Activated naive CD8-positive, alpha-beta T cell (primary cell): ENCODE data around the gene DNPH1.

ENCODE experiments used
- H3K27ac Mint-ChIP-seq: one replicate; pipeline ENCODE4 v1.8.0; 2021; ENCODE audit warnings: mixed read lengths
- H3K27me3 Mint-ChIP-seq: one replicate; pipeline ENCODE4 v1.8.0; 2021; ENCODE audit warnings: mixed read lengths
- H3K36me3 Mint-ChIP-seq: one replicate; pipeline ENCODE4 v1.8.0; 2021; ENCODE audit warnings: mixed read lengths
- H3K4me1 Mint-ChIP-seq: one replicate; pipeline ENCODE4 v1.8.0; 2021; ENCODE audit warnings: low read depth, mixed read lengths
- H3K4me3 Mint-ChIP-seq: one replicate; pipeline ENCODE4 v1.8.0; 2021; ENCODE audit warnings: mild to moderate bottlenecking, mixed read lengths
- H3K9me3 Mint-ChIP-seq: one replicate; pipeline ENCODE4 v1.8.0; 2021; ENCODE audit warnings: low read depth, mixed read lengths

The DNPH1 gene

DNA sequence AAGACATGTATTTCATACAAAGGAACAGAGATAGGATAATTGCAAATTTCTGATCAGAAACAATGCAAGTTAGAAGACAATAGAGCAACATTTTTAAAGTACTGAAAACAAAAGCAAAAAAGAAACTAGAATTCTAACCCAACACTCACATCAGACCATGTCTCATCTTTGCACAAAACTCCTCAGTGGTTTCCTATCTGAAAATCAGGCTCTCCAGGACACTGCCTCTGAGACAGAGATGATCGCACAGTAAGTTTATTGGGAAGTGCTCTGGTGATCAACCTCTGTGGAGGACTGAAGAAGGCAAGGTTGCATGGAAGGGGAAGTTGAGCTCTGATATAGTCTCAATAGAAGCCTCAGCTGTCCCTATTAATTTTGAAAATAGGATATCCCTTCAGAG, 11.7 kb upstream of the DNPH1 start:
- no peaks in the 10 kb centered on the region for H3K9me3 Mint-ChIP-seq
- H3K27me3 Mint-ChIP-seq: peaks cover 18% of the 10 kb centered on the region
- H3K36me3 Mint-ChIP-seq: peaks cover 4% of the 10 kb centered on the region
- H3K27ac Mint-ChIP-seq: no peak overlapping the region
- no peak overlapping the region for H3K4me3 Mint-ChIP-seq
- no peaks in the 10 kb centered on the region for H3K4me1 Mint-ChIP-seq

DNA sequence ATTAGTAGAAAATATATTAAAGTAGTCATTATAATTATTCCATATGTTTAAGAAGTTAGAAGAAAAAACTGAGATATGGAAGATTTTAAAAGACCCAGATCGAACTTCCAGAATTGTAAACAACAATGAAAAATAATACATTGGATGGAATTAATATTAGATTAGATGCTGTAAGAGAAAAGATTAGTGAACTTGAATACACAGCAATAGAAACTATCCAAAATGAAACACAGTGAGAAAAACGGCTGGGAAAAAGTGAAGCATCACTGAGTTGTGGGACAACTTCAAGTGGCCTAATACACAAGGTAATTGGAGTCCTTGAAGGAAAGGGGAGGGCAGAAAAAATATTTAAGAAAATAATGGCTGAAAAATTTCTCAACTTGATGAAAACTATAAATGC, 9.8 kb upstream of the DNPH1 start:
- Mint-ChIP-seq H3K4me3 (no peak overlapping the region), H3K27ac (no peak overlapping the region), H3K36me3 (peaks cover 4% of the 10 kb centered on the region), H3K9me3 (no peaks in the 10 kb centered on the region), H3K4me1 (no peaks in the 10 kb centered on the region), H3K27me3 (peaks cover 18% of the 10 kb centered on the region)

DNA sequence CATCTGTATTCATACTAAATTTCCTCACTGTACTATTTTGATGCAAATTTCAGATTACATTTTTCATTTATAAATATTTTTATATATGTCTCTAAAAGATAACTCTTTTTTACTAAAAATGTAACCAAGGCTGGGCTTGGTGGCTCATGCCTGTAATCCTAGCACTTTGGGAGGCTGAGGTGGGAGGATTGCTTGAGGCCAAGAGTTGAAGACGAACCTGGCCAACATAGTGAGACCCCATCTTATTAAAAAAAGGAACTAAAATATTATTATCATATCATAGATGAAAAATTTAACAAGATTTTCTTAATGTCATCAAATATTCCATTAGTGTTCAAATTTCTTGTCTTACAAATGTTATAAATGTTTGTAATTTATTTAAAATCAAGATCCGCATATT, 6.6 kb upstream of the DNPH1 start:
- Mint-ChIP-seq H3K4me3 (no peak overlapping the region), H3K36me3 (peaks cover 4% of the 10 kb centered on the region), H3K27ac (no peak overlapping the region), H3K4me1 (no peaks in the 10 kb centered on the region), H3K27me3 (peaks cover 9% of the 10 kb centered on the region), H3K9me3 (no peaks in the 10 kb centered on the region)

DNA sequence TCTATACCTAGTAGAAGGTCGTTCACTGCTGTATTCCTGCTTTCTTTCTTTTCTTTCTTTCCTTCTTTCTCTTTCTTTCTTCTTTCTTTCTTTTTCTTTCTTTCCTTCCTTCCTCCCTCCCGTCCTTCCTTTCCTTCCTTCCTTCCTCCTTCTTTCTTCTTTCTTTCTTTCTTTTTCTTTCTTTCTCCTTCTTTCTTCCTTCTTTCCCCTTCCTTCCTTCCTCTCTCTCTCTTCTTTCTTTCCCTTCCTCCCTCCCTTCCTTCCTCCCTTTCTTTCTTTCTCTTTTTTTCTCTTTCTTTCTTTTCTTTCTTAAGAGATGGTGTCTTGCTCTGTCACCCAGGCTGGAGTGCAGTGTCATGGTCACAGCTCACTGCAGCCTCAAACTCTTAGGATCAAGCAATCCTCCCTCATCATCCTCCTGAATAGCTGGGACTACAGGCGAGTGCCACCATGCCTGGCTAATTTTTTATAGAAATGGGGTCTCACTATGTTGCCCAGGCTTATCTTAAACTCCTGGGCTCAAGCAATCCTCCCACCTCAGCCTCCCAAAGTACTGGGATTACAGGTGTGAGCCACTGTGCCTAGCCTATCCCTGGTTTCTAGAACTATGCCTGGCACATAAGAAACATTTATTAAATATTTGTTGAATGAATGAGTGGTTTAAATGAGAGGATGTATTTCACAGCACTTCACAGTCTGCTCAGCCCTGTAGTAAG, 2.6 kb upstream of the DNPH1 start:
- no peaks in the 10 kb centered on the region for H3K9me3 Mint-ChIP-seq
- H3K4me3 Mint-ChIP-seq: peak overlapping the region; percentile 25
- H3K27me3 Mint-ChIP-seq: peaks cover 2% of the 10 kb centered on the region
- H3K27ac Mint-ChIP-seq: no peak overlapping the region
- peaks cover 18% of the 10 kb centered on the region for H3K4me1 Mint-ChIP-seq
- no peaks in the 10 kb centered on the region for H3K36me3 Mint-ChIP-seq

DNA sequence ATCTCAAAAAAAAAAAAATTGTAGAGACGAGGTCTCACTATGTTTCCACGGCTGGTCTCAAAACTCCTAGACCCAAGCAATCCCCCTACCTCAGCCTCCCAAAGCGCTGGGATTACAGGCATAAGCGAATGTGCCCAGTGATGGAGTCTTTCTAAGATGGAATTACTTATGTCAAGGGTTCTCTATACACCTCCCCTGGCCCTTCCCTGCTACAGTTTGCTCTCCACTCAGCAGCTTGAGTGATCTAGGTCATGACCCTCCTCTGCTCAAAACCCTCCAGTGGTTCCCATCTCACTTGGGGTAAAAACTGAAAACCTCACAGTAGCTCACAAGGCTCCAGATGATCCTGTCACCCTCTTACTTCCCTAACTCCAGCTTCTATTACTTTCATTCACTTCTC, 1.8 kb upstream of the DNPH1 start:
- Mint-ChIP-seq H3K4me3 (peak overlapping the region; percentile 25), H3K36me3 (peaks cover 4% of the 10 kb centered on the region), H3K9me3 (no peaks in the 10 kb centered on the region), H3K27ac (no peak overlapping the region), H3K4me1 (peaks cover 26% of the 10 kb centered on the region), H3K27me3 (no peaks in the 10 kb centered on the region)

DNA sequence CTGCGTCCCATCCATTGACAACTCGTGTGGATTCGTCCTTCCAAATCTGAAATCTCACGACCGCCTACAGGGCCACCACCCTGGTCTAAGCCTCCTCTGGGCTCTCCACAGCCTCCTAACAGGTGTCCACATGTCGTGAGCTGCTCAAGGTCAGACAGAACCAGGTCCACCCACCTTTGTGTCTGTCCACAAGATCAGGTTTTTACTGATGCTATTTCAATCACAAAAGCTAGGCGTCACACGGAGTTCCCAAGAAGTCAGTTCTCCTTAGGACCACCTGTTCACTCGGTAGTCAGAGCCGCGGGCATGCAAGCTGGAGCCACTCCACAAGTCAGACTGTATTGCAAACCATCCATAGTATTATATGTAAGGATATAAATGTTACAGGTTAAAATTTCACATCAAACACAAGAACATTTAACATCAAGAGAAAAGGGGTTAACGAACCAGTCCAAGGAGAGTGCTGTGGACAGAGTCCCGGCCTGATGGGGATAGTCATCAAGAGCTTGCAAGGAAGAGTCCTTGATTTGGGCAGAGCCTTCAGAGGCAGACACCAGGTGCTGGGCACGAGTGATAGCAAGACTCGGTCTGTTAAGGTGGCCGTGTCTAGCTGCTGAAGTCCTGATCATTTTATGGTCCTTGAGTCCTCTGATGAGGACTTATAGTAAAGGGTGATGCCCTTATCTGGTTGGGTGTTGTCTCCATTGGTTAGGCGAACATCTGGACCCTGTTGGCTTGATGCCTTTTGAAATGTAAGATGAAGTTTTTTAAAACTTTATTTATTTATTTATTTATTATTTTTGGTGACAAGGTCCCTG, 731 bp upstream of the DNPH1 start:
- H3K27me3 Mint-ChIP-seq: no peaks in the 10 kb centered on the region
- peak overlapping the region; percentile 95 for H3K27ac Mint-ChIP-seq
- H3K9me3 Mint-ChIP-seq: no peaks in the 10 kb centered on the region
- H3K4me1 Mint-ChIP-seq: peaks cover 36% of the 10 kb centered on the region
- H3K36me3 Mint-ChIP-seq: peaks cover 8% of the 10 kb centered on the region
- peak overlapping the region; percentile 88 for H3K4me3 Mint-ChIP-seq

DNA sequence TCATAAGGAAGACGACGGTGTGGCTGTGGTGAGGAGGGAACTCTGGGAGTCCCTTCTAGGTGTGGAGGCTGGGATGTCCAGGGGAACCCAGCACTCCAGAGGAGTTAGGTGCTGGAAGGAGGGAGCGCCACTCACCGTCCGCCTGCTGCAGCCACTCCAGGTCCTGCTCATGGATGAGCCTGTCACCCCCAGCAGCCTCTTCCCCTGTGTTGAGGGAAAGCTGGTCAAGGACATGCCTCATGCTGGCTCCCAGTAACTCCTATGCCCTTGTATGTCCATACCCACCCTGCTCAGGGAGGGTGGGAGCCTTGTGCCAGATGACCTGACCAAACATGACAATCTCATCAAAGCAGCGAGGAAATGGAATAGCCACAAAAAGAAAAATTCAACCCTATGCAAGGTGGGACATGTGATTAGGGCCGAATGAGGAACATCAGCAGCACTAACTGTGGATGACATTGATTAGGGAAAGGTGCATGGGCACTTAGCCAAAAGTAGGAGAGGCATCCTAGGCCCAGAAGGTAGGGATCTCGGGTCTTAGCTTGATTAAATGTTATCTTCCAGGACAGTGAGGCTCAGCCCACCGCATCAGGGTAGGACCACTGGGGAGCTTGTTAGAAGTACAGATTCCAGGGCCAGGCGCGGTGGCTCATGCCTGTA, 3.0 kb downstream of the DNPH1 start:
- Mint-ChIP-seq H3K9me3 (no peaks in the 10 kb centered on the region), H3K4me3 (peak overlapping the region; percentile 69), H3K27ac (peak overlapping the region; percentile 100), H3K27me3 (no peaks in the 10 kb centered on the region), H3K36me3 (peaks cover 13% of the 10 kb centered on the region), H3K4me1 (peaks cover 65% of the 10 kb centered on the region)

DNA sequence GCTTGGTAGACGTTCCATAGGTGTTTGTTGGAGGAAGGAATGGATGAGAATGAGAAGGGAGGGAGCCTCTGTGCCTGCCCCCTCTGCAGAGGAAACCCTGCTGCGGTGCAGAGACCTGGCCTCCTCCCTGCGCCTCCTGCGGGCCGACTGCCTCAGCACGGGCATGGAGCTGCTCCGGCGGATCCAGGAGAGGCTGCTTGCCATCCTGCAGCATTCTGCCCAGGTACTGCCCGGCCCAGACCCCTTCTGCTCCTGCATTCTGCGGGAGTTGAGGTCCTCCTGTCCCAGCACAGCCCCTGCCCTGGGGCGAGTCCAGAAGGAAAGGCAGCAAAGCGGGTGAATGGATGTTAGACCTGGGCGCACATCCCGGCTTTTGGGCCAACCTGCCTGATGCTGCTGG, 6.1 kb downstream of the DNPH1 start:
- Mint-ChIP-seq H3K9me3 (no peaks in the 10 kb centered on the region), H3K36me3 (peaks cover 13% of the 10 kb centered on the region), H3K27me3 (no peaks in the 10 kb centered on the region), H3K4me3 (peak overlapping the region; percentile 60), H3K27ac (peak overlapping the region; percentile 100), H3K4me1 (peaks cover 60% of the 10 kb centered on the region)

DNA sequence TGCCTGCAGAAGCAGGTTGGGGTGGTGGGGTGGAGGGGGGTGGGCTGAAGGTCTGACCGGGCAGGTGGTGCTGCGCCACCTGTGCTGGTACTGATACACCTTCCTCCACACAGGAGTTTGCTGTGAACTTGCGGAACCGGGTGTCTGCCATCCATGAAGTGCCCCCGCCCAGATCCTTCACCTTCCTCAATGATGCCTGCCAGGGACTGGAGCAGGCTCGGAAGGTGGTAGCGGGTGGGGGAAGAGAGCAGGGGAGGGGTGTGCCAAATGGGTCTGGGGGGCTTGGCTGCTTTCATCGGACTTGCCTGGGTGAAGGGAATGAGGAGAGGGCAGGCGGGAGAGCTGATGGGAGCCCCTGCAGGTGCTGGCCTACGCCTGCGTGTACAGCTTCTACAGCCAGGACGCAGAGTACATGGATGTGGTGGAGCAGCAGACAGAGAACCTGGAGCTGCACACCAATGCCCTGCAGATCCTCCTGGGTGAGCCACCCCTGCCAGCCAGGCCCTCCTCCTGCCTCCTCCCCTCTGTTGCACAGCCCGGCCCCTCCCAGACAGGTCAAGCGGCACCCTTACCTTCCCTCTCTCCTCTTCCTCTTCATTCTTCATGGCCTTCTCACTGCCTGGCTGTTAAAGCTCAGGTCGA, 6.7 kb downstream of the DNPH1 start:
- H3K4me3 Mint-ChIP-seq: peak overlapping the region; percentile 60
- H3K9me3 Mint-ChIP-seq: no peaks in the 10 kb centered on the region
- peak overlapping the region; percentile 100 for H3K27ac Mint-ChIP-seq
- H3K4me1 Mint-ChIP-seq: peaks cover 53% of the 10 kb centered on the region
- no peaks in the 10 kb centered on the region for H3K27me3 Mint-ChIP-seq
- peaks cover 14% of the 10 kb centered on the region for H3K36me3 Mint-ChIP-seq

DNA sequence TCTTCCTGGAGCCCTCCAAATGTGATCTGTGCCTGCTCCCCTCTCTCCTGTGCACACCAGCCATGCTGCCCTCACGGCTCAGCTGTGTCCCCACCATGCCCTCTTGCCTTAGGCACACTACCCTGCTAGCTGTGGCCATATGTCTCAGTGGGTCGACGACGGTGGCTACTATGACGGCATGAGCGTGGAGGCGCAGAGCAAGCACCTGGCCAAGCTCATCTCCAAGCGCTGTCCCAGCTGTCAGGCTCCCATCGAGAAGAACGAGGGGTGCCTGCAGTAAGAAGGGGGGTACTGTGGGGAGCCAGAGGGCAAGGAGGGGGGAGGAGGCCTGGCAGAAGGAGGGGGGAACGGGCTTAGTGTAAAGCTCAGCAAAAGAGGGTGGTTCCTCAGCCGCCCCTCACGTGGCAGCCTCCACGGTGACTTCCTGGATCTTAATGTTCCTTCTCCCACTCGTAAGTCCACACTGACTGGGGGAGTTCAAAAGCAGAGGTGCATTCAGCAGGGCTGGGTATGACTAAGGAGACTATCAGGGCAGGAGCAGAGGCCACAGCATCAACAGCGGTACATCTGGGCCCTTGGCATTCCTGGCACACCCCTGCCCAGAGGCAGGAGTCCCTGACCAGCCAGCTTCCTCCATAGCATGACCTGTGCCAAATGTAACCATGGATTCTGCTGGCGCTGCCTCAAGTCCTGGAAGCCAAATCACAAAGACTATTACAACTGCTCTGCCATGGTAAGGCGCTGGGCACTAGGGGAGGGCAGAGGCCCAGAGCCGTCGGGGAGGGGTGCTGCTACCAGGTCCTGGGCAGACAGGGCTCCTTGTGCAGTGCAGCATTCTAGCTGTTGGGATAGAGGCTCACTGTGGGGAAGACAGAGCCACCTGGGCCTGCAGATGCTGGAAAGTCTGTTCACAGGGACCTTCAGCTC, 8.0 kb downstream of the DNPH1 start:
- H3K4me3 Mint-ChIP-seq: peak overlapping the region; percentile 4
- peak overlapping the region; percentile 89 for H3K27ac Mint-ChIP-seq
- no peaks in the 10 kb centered on the region for H3K27me3 Mint-ChIP-seq
- H3K4me1 Mint-ChIP-seq: peaks cover 46% of the 10 kb centered on the region
- H3K9me3 Mint-ChIP-seq: no peaks in the 10 kb centered on the region
- peaks cover 16% of the 10 kb centered on the region for H3K36me3 Mint-ChIP-seq

DNA sequence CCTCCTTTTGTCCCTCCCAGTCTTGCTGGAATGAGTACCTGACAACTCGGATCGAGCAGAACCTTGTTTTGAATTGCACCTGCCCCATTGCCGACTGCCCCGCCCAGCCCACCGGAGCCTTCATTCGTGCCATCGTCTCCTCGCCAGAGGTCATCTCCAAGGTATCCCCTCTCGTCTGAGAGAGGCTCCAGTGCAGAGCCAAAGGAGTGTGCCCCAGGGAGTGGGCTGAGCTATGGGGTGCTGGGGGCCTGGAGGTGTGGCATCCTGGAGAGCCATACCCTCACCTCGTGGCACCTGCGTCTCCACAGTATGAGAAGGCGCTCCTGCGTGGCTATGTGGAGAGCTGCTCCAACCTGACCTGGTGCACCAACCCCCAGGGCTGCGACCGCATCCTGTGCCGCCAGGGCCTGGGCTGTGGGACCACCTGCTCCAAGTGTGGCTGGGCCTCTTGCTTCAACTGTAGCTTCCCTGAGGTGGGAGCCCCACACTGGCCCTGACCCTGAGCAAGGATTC, 8.8 kb downstream of the DNPH1 start:
- Mint-ChIP-seq H3K27ac (peak overlapping the region; percentile 72), H3K36me3 (peaks cover 15% of the 10 kb centered on the region), H3K4me3 (no peak overlapping the region), H3K4me1 (peaks cover 38% of the 10 kb centered on the region), H3K27me3 (no peaks in the 10 kb centered on the region), H3K9me3 (no peaks in the 10 kb centered on the region)

DNA sequence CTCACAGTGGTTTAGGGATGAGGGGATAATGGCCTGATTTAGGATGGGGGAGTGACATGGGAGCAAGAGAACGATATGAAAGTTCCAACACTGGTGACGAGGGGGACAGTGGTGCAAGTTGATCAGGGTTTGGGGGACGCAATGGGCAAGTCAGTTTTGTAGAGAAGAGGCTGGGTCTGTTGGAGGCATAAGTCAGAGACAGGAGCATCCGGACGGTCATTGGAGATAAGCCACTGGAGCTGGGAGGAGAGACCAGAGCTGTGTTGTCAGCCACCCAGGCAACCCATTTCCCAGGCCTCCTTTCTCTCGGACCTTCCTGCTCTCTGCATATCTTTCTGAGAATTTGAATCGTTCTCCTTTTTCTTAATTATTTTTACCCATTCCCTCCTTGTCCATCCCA, 9.5 kb downstream of the DNPH1 start:
- Mint-ChIP-seq H3K27ac (peak overlapping the region; percentile 41), H3K27me3 (no peaks in the 10 kb centered on the region), H3K4me3 (no peak overlapping the region), H3K4me1 (peaks cover 34% of the 10 kb centered on the region), H3K36me3 (peaks cover 12% of the 10 kb centered on the region), H3K9me3 (no peaks in the 10 kb centered on the region)

DNA sequence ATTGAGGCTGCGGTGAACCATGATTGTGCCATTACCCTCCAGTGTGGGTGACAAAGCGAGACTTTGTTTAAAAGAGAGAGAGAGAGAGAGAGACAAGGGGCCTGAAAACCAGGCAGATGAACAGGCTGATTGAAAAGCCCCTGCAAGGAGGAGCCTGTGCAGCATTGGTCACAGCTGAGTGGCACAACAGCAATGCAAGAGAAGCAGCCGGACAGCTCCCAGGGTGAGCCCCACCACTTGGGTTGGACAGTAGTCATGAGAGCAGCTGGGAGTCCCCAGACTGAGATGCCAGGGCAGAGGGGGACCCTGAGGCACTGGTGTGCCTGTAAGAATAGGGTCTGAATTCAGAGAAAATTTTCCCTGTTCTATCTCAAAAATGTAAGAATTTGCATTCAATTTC, 10.2 kb downstream of the DNPH1 start:
- peaks cover 27% of the 10 kb centered on the region for H3K4me1 Mint-ChIP-seq
- H3K9me3 Mint-ChIP-seq: no peaks in the 10 kb centered on the region
- H3K36me3 Mint-ChIP-seq: peaks cover 9% of the 10 kb centered on the region
- no peaks in the 10 kb centered on the region for H3K27me3 Mint-ChIP-seq
- H3K4me3 Mint-ChIP-seq: no peak overlapping the region
- peak overlapping the region; percentile 41 for H3K27ac Mint-ChIP-seq

DNA sequence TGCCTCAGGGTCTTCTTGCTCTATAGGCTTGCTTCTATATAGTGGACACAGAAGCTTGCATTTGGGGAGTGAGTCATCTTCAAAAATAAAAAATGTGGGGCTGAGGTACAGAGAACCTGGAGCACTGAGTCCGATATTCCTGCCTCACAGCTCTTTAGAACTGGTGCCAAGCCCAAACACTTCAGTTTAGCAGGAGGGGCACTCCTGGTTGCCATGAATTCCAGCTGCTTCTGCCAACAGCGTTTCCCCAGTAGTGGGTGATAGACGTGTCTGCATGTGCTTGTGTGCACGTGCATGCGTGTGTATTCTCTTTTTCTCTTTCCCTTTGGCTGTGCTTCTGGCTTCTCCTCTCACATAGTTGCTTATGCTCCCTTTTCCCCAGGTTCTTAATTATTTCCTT, 11.9 kb downstream of the DNPH1 start:
- H3K4me1 Mint-ChIP-seq: peaks cover 13% of the 10 kb centered on the region
- no peaks in the 10 kb centered on the region for H3K27me3 Mint-ChIP-seq
- no peak overlapping the region for H3K27ac Mint-ChIP-seq
- peaks cover 7% of the 10 kb centered on the region for H3K36me3 Mint-ChIP-seq
- H3K4me3 Mint-ChIP-seq: no peak overlapping the region
- H3K9me3 Mint-ChIP-seq: no peaks in the 10 kb centered on the region
